Prostate gland (tissue), 2 donors: ENCODE data around the gene PTPRU. TPM values are rescaled to one million over a fixed set of nuclear protein-coding genes. Genes with fewer than 3 reads are reported as not detected.

Experiments
- DNase-seq: peaks from one replicate; pipeline ENCODE4 v3.0.0-alpha.2; 2019; ENCODE audit warnings: low spot score
- H3K27ac ChIP-seq, 2 donors: fragments of 200-600 bp; sonication (generic); 2 replicates each; pipeline ENCODE4 v1.5.1; 2017 to 2019
- H3K27me3 ChIP-seq: fragments of 200-600 bp; sonication (generic); replicated peaks from 2 replicates; pipeline ENCODE4 v1.5.1; 2019; ENCODE audit not compliant: insufficient read depth
- H3K36me3 ChIP-seq, 2 donors: fragments of 200-600 bp; sonication (generic); 1 replicate in 1 of 2; 2 replicates in 1 of 2; pipeline versions ENCODE4 v1.5.1 to v1.8.1; 2017 to 2019
- H3K4me1 ChIP-seq: fragments of 200-600 bp; sonication (generic); replicated peaks from 2 replicates; pipeline ENCODE4 v1.5.1; 2019
- H3K4me3 ChIP-seq, 2 donors: fragments of 200-600 bp; sonication (generic); 2 replicates each; pipeline ENCODE4 v1.5.1; 2017 to 2019
- H3K9me3 ChIP-seq: fragments of 200-600 bp; sonication (generic); 2 replicates; pipeline ENCODE4 v1.5.1; 2017
- CTCF ChIP-seq, 4 experiments: fragments of 200-600 bp in 2 of 4; fragments of 450-650 bp in 2 of 4; sonication (generic) in 2 of 4; IDR thresholded peaks; 1 replicate in 3 of 4; 2 replicates in 1 of 4; pipeline ENCODE4 v1.5.1; 2016 to 2019; ENCODE audit warnings: antibody characterized with exemption in 4 of 4, mild to moderate bottlenecking in 2 of 4, moderate library complexity in 2 of 4
- POLR2A ChIP-seq: fragments of 450-650 bp; IDR thresholded peaks from one replicate; pipeline ENCODE4 v1.6.1; 2016; ENCODE audit warnings: antibody characterized with exemption, mild to moderate bottlenecking
- POLR2AphosphoS5 ChIP-seq: sonication (generic); formaldehyde crosslinking; IDR thresholded peaks from one replicate; pipeline ENCODE4 v1.6.1; 2017; ENCODE audit warnings: antibody characterized with exemption
- WGBS: methylation state at CpG from one replicate; pipeline ENCODE4 v1.1.5; 2018; 5-methylcytosine and 5-hydroxymethylcytosine counted together
- intact Hi-C: fragments of 100-400 bp; cut with DNase I; formaldehyde crosslinking; loops from one replicate; pipeline ENCODE4 v1.14.2; 2022
- total RNA-seq, 2 donors: library from RNA; depleted of rRNA; stranded (reverse); fragments of >200 nt; gene quantifications; one replicate each; pipeline ENCODE4 v1.1.0, GENCODE V29; 2016

PTPRU gene
- total RNA-seq, 2 donors from 2014 or later = 49.9 to 60.5 TPM

GRCh38 chr1:29364101-29364678 lies 127.9 kb downstream of the PTPRU start:
- intact Hi-C loops = no loop called here
- H3K36me3 ChIP-seq = no peaks in the 10 kb centered on the region
- TF ChIP-seq CTCF (IDR thresholded peaks at IDR 0.05) (no peak), POLR2A (no peak), POLR2AphosphoS5 (no peak)
- H3K27me3 ChIP-seq = no peaks in the 10 kb centered on the region
- H3K9me3 ChIP-seq = no peaks in the 10 kb centered on the region
- H3K4me3 ChIP-seq = no peak overlapping the region
- no peak for DNase-seq
- 89% methylated on average over 6 of the region's 6 CpGs for WGBS
- no peaks in the 10 kb centered on the region for H3K4me1 ChIP-seq
- H3K27ac ChIP-seq = no peak overlapping the region

GRCh38 chr1:29365906-29366670 lies 129.8 kb downstream of the PTPRU start:
- no peak overlapping the region for H3K4me3 ChIP-seq
- no peaks in the 10 kb centered on the region for H3K9me3 ChIP-seq
- intact Hi-C loops = no loop called here
- DNase-seq = no peak
- H3K27ac ChIP-seq = no peak overlapping the region
- H3K27me3 ChIP-seq = no peaks in the 10 kb centered on the region
- no peak for TF ChIP-seq POLR2AphosphoS5
- no peak for TF ChIP-seq CTCF (IDR thresholded peaks at IDR 0.05)
- TF ChIP-seq POLR2A = no peak
- 94% methylated on average over 11 of the region's 11 CpGs for WGBS
- no peaks in the 10 kb centered on the region for H3K4me1 ChIP-seq
- no peaks in the 10 kb centered on the region for H3K36me3 ChIP-seq

- DNase-seq = no peak
- no peaks in the 10 kb centered on the region for H3K4me1 ChIP-seq
- H3K27me3 ChIP-seq = no peaks in the 10 kb centered on the region
- TF ChIP-seq CTCF (IDR thresholded peaks at IDR 0.05) = no peak
- no peak for TF ChIP-seq POLR2AphosphoS5
- no peak for TF ChIP-seq POLR2A
- no peak overlapping the region for H3K4me3 ChIP-seq
- no peak overlapping the region for H3K27ac ChIP-seq
- H3K9me3 ChIP-seq = no peaks in the 10 kb centered on the region
- intact Hi-C loops = no loop called here
- WGBS = 70% methylated on average over 17 of the region's 17 CpGs
- no peaks in the 10 kb centered on the region for H3K36me3 ChIP-seq
Measured at GRCh38 chr1:29368936-29369932, 132.9 kb downstream of the PTPRU start.

GRCh38 chr1:29370067-29370466 lies 133.7 kb downstream of the PTPRU start:
- no peaks in the 10 kb centered on the region for H3K9me3 ChIP-seq
- H3K4me1 ChIP-seq = no peaks in the 10 kb centered on the region
- DNase-seq = no peak
- no peak for TF ChIP-seq POLR2A
- H3K27me3 ChIP-seq = no peaks in the 10 kb centered on the region
- no peaks in the 10 kb centered on the region for H3K36me3 ChIP-seq
- H3K27ac ChIP-seq = no peak overlapping the region
- H3K4me3 ChIP-seq = no peak overlapping the region
- WGBS = 53% methylated on average over 3 of the region's 3 CpGs
- intact Hi-C loops = no loop called here

- Histone ChIP-seq H3K27me3 (no peaks in the 10 kb centered on the region), H3K9me3 (no peaks in the 10 kb centered on the region), H3K4me3 (no peak overlapping the region), H3K27ac (no peak overlapping the region), H3K4me1 (no peaks in the 10 kb centered on the region), H3K36me3 (no peaks in the 10 kb centered on the region)
- intact Hi-C loops = no loop called here
- no peak for DNase-seq
- TF ChIP-seq POLR2AphosphoS5 (no peak), POLR2A (no peak), CTCF (IDR thresholded peaks at IDR 0.05) (no peak)
- 79% methylated on average over 5 of the region's 5 CpGs for WGBS
Measured at GRCh38 chr1:29371332-29371731, 135.0 kb downstream of the PTPRU start.
